ENCODE data around the gene NF1.

DNA sequence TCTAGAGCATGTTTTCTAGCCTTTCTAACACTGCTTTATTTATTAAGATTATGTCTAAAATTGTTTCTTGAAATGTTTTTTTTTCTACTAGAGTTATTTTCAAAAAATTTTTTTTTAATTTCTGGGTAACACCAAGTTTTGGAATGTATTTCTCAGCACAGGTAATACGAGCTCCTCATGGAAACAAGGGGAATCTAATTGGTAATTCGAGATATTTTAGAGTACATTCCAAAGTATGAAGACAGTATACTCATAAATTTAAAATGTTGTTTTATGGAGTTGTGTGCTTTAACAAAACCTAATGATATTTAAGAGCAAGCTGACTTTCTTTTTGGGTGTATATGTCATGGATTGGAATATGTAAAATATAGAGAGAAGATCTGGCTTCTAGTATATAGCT lies 159.9 kb downstream of the NF1 start:
- TF ChIP-seq CTCF (IDR thresholded peaks at IDR 0.05) (no peak), POLR2A (IDR thresholded peaks at IDR 0.05) (no peak), POLR2AphosphoS5 (IDR thresholded peaks at IDR 0.05; ENCODE audit: insufficient read depth in 1 of 2, low read depth in 1 of 2) (no peak)
